Gastroesophageal sphincter (tissue), 4 donors: ENCODE measurements around the gene AP3M1. TPM values are rescaled to one million over a fixed set of nuclear protein-coding genes. Genes with fewer than 3 reads are reported as not detected.

Experiments used
- ATAC-seq: fragments of 150-250 bp; one replicate; pipeline ENCODE4 v1.9.1; 2016; ENCODE audit warnings: mild to moderate bottlenecking, moderate library complexity
- H3K27ac ChIP-seq, 4 donors: fragments of 200-600 bp; sonication (generic) in 3 of 4; 1 replicate in 3 of 4; 2 replicates in 1 of 4; pipeline ENCODE4 v1.5.1; 2016 to 2019
- H3K27me3 ChIP-seq: fragments of 200-600 bp; sonication (generic); one replicate; pipeline ENCODE4 v1.5.1; 2019
- H3K36me3 ChIP-seq, 2 donors: fragments of 200-600 bp; sonication (generic); one replicate each; pipeline ENCODE4 v1.5.1; 2019; ENCODE audit warnings: control low read depth in 1 of 2
- H3K4me1 ChIP-seq, 3 donors: fragments of 200-600 bp; sonication (generic); 1 replicate in 2 of 3; 2 replicates in 1 of 3; pipeline ENCODE4 v1.5.1; 2016 to 2019; ENCODE audit warnings: control low read depth in 2 of 3
- H3K4me3 ChIP-seq, 2 donors: fragments of 200-600 bp; sonication (generic); one replicate each; pipeline ENCODE4 v1.5.1; 2019; ENCODE audit warnings: mild to moderate bottlenecking in 1 of 2, moderate library complexity in 1 of 2
- H3K9me3 ChIP-seq, 3 donors: fragments of 200-600 bp; sonication (generic); one replicate each; pipeline ENCODE4 v1.5.1; 2017 to 2019; ENCODE audit warnings: control low read depth in 2 of 3
- EP300 ChIP-seq: sonication (generic); formaldehyde crosslinking; IDR thresholded peaks from one replicate; pipeline ENCODE4 v1.6.1; 2017; ENCODE audit warnings: antibody characterized with exemption, mild to moderate bottlenecking
- POLR2A ChIP-seq, 2 donors: fragments of 450-650 bp; IDR thresholded peaks; one replicate each; pipeline ENCODE4 v1.6.1; 2017; ENCODE audit warnings: antibody characterized with exemption in 2 of 2, mild to moderate bottlenecking in 2 of 2, moderate library complexity in 1 of 2
- POLR2AphosphoS5 ChIP-seq: sonication (generic); formaldehyde crosslinking; IDR thresholded peaks from one replicate; pipeline ENCODE4 v1.6.1; 2017; ENCODE audit warnings: antibody characterized with exemption
- total RNA-seq, 4 donors: library from RNA; depleted of rRNA; stranded (reverse); fragments of >200 nt; gene quantifications; one replicate each; pipeline ENCODE4 v1.1.0, GENCODE V29; 2016
- TF ChIP-seq, protein P1 (sequence below), 4 experiments: fragments of 200-600 bp in 2 of 4; fragments of 450-650 bp in 2 of 4; sonication (generic) in 1 of 4; IDR thresholded peaks; one replicate each; pipeline ENCODE4 v1.5.1; 2017 to 2019; ENCODE audit warnings: antibody characterized with exemption in 4 of 4, mild to moderate bottlenecking in 2 of 4, moderate library complexity in 2 of 4

The AP3M1 gene
- total RNA-seq, 4 donors from 2014 or later: 29.4 to 41.7 (median 31.7) TPM

DNA sequence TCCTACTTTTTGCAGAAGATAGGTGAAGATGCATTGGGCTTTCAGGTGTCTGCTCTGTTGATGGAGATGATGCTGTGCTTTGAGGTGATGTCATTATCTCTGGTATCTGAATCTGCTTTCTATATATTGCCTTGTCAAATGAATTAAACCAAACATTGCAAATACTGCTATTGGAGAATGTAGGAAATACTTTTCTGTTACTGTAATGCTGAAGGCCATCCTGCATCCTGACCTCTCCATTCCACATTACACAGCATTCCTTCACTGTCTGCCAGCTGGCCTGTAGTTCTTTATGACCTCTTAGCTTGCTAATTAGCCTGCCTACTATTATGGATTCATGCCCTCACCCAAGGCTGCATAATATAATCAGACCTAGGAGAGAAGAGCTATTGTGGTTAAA is 79.5 kb downstream of the AP3M1 start:
- no peaks in the 10 kb centered on the region for H3K9me3 ChIP-seq
- peaks cover 14 to 93% (median 24%) of the 10 kb centered on the region in 3 donors for H3K4me1 ChIP-seq
- peak overlapping the region in 3 of 4 donors; percentile 8 to 51 (median 36) for H3K27ac ChIP-seq
- peak; percentile 62 for ATAC-seq
- no peaks in the 10 kb centered on the region for H3K27me3 ChIP-seq
- peaks cover 0 to 35% of the 10 kb centered on the region in 2 donors for H3K36me3 ChIP-seq
- H3K4me3 ChIP-seq: no peak overlapping the region
- TF ChIP-seq, protein P1, sequence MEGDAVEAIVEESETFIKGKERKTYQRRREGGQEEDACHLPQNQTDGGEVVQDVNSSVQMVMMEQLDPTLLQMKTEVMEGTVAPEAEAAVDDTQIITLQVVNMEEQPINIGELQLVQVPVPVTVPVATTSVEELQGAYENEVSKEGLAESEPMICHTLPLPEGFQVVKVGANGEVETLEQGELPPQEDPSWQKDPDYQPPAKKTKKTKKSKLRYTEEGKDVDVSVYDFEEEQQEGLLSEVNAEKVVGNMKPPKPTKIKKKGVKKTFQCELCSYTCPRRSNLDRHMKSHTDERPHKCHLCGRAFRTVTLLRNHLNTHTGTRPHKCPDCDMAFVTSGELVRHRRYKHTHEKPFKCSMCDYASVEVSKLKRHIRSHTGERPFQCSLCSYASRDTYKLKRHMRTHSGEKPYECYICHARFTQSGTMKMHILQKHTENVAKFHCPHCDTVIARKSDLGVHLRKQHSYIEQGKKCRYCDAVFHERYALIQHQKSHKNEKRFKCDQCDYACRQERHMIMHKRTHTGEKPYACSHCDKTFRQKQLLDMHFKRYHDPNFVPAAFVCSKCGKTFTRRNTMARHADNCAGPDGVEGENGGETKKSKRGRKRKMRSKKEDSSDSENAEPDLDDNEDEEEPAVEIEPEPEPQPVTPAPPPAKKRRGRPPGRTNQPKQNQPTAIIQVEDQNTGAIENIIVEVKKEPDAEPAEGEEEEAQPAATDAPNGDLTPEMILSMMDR (IDR thresholded peaks at IDR 0.05): no peak
- TF ChIP-seq EP300: no peak
- TF ChIP-seq POLR2AphosphoS5: peak; percentile 73
- no peak for TF ChIP-seq POLR2A (IDR thresholded peaks at IDR 0.05)

Other genes starting within 250 kb of the AP3M1 start
- 10 to 100 TPM in 1 of 4 donors, 1 to 10 TPM in 3; 1.1 to 43.3 (median 8.3) TPM for gene PLAU, start 239.7 kb downstream of the AP3M1 start, total RNA-seq
- 100 to 1,000 TPM; 433 to 615 (median 440) TPM for gene VCL, start 152.7 kb downstream of the AP3M1 start, total RNA-seq
- 10 to 100 TPM; 15.3 to 23.3 (median 20.8) TPM for gene ADK, start 393 bp upstream of the AP3M1 start, total RNA-seq